ENCODE measurements around the gene AFG1L.
A peak's percentile ranks its signal among the peaks of the same experiment; 100 is the strongest.
"Not testable (repeated sequence)": the region's sequence is repeated elsewhere in the genome, so short reads cannot be mapped to it uniquely, and the experiment has no call there.

Gene AFG1L

DNA sequence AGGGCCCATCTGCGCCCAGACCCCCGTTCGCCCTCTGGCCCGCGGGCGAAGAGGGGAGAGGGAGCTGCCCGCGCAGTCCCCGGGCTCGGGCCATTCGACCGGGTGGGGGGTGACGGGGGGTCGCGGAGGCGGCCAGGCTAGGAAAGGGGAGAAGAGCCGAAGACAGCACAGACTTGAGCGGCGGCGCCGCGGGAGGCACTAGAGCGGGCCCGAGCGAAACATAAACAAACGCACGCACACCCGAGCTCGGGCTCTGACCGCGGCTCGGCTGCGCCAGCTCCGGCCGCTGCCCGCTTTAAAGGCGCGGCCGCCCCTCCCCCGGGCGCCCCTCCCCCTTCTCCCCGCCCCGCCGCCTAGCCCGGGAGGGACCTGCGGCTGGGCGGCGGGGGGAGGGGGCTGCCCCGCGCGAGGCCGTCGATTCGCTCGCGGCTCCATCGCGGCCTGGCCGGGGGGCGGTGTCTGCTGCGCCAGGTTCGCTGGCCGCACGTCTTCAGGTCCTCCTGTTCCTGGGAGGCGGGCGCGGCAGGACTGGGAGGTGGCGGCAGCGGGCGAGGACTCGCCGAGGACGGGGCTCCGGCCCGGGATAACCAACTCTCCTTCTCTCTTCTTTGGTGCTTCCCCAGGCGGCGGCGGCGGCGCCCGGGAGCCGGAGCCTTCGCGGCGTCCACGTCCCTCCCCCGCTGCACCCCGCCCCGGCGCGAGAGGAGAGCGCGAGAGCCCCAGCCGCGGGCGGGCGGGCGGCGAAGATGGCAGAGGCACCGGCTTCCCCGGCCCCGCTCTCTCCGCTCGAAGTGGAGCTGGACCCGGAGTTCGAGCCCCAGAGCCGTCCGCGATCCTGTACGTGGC lies 265.8 kb downstream of the AFG1L start, which contains the start of gene FOXO3:
TSS of gene FOXO3 (plus strand) at position 455 of the 846 bp plus-strand sequence. CDS start at position 747, 292 bp downstream.
- DNase-seq, result peak; percentile 72

DNA sequence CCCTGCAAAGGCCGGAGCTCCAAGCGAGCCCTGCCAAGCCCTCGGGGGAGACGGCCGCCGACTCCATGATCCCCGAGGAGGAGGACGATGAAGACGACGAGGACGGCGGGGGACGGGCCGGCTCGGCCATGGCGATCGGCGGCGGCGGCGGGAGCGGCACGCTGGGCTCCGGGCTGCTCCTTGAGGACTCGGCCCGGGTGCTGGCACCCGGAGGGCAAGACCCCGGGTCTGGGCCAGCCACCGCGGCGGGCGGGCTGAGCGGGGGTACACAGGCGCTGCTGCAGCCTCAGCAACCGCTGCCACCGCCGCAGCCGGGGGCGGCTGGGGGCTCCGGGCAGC lies 266.4 kb downstream of the AFG1L start:
- DNase-seq, result not testable (repeated sequence)

DNA sequence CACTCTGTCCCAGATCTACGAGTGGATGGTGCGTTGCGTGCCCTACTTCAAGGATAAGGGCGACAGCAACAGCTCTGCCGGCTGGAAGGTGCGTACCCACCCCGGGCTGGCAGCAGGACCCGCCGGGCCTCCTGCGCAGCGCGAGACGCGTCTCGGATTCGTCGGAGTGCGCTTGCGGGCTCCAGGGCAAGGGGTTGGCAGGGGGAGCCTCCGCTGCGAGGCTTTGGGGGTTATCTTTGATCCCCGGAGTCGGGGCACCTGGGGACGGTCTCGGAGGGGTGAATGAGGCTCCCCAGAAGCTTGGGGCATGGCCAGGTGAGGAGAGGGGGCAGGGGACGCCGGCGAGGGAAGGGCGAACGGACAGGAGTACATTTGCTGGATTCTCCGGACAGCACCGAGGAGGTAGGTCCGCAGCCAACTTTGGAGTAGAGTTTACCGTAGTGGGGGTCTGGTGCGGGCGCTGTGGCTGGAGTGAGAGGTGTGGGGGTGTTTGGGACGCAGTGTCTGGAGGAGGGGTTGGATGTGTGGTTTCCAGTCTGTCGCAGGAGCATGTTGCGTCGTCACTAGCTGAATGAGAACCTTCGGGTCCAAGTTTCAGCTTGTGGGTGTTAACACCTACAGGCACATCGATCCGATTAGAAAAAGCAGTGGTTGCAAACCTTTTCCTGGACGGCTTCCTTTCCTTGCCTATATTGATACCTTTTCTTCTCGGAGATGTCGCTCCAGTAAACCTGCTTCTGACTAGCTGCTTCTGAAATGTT lies 267.1 kb downstream of the AFG1L start:
- DNase-seq, result no peak

DNA sequence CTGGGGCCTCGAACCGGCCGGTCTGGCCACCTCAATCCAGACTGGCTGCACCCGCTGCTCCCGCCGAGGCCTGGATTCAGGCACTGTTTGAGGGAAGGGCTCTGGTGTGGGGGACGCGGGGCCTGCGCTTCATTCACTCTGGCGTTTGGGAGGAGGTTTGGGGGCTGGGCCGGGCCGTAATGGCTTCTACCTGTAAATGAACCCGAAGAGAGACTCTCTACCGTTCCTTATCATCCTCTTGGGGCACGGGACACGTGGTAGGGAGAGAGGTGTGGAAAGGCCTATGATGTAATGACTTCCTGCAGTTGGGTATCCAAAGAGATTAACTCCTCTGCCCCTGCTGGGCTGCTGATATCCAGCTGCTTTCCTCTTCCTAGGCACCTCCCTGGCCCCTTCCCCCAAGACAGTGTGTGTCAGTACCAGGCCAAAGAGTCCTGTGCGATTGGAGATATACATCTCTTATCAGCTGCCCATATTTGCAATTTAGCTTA lies 267.7 kb downstream of the AFG1L start:
- DNase-seq, result no peak

DNA sequence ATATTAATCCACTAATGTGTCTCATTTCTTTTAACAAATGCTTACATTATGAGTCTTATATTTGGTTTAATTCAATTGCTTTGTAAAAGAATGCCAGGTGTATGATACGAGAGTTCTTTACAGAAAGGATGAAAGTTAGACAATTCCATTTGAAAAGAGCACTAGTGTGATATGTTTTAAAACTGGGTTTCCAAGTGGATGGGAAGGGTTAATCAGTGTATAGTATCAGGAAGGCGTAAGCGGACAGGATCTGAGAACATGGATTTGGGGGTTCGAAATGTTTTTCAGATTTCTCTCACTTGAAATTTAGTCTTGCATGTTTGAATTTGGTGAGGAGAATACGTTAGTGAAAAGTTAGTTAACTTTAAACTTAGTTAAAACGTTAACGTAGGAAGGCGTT lies 268.4 kb downstream of the AFG1L start:
- no peak for DNase-seq

DNA sequence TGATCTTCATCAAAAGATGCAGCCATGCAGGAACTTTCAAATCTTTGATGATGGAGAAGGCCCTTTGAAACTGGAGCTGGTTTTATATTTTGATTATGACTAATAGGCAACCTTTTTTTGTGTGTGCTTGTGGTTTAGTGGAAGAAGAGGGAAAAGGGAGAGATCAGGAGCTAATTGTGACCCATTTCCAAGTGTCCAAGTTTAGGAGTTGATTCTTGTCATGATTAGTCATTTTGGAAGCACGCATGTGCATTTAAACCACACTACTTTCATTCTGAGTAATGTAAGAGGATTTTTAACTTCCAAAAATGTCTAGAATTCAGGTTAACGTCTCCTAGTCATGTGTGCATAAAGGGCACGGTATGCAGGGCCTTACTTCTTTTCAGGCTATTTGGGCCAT lies 269.3 kb downstream of the AFG1L start:
- no peak for DNase-seq

DNA sequence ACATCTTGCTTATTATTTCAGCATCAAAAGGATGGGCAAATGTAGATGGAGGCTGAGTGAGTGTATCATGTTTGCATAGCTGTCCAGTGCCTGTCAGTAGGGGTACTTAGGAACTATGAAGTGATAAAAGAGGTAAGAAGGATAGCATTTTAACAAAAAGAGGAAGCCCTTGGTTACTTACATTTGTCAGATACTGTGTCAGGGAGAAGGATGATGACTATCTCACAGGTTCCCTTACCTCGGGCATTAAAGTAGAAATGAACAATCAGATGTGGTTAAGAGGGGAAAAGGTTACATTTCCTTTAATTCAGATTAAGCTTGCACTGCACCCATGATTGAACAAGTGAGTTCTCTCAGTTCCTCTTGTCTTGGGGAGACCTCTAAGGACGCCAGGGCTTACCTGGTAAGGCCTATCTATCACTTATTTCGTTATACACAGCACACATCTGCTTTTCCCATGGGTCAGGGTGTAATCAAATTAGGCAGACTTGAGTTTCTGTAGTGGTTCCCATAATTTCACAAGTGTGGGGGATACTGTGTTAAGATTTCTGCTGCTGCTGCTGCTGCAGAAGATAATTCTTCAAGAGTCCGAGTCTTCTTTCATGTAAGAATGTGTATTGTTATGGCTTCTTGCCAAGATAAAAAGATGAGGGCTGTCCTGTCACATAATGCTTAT lies 270.4 kb downstream of the AFG1L start:
- DNase-seq, result peak; percentile 29

DNA sequence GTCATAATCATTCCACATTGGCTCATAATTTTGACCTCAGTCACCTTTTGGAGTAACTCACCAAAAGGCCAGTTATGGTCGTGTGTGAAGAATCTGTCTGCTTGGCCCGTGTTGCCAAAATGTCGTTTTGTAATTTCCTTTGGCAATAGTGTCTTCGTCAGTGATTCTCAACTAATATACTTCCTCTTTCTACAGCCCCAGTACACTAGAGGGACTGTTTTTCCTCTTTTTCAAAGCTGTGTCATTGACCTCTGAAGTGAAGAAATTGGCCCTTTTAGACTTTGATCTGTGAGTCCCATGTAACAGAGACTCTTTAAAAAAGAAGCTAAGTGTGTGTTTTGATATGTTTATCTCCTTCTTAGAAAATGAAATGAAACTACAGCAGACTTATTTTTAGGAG lies 271.0 kb downstream of the AFG1L start:
- no peak for DNase-seq

DNA sequence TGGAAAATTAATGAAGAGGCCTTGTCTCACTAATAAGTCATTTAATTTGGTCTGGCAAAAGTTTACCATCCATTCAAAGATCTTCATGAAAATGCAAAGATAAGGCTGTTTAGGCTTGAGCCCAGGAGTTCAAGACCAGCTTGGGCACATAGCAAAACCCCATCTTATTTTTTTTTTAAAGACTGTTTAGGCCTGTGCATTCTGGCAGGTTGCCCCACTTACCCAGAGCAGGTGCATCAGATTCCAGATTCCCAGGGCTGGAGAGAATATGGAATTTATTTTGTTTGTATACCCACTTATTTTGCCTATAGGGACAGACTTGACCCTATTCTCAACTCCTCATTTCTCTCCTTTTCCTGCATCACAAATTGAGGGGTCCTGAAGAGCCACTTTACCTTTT lies 271.6 kb downstream of the AFG1L start:
- no peak for DNase-seq

DNA sequence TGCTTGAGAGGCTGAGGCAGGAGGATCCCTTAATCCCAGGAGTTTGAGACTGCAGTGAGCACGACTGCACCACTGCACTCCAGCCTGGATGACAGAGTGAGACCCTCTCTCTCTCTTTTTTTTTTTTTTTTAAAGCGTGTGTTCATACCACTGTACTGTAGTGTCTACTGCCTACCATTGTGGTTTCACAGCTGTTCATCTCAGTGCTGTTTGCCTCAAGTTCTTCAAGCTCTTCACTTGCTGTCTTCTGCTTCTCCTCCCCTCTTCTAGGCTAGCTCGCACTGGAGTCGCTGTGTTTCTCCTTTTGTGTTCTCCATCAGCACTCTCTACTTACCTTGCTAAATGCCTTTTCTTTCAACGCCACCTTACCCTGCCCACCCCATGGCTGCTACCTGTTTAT lies 273.2 kb downstream of the AFG1L start:
- DNase-seq, result no peak

DNA sequence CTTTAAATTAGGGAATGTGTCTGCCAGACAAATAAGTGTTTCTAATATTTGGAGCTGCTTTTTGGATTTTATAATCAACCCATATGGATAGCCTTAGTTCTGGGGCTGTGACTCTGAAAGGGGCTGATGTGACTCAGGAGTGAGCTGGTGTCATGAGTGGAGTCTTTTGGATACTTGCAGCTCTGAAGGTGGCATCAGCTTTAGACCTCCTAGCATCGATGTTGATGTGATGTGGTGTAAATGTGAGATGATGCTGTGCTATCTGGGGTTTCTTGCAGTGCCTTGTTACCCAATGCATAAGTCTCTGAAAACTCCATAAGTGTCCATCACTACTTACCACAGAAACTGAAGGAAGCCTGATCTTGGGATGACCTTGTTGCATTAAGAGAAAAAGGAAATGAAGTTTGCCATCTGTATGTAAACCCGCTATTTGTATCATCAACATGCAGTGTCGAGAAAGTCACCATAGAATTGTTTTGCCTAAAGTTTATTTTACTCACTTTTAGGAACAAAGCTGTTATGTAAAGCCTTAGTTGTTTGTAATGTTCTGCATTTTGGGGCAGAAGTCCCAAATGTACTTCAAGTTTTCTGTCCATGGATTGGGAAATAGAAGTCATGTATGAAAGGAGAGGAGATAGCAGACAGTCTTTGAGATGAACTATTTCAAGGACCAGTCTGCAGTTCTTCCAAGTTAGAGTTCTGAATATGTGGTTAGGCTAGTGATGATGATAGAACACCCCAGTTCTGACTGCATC lies 273.9 kb downstream of the AFG1L start:
- no peak for DNase-seq

DNA sequence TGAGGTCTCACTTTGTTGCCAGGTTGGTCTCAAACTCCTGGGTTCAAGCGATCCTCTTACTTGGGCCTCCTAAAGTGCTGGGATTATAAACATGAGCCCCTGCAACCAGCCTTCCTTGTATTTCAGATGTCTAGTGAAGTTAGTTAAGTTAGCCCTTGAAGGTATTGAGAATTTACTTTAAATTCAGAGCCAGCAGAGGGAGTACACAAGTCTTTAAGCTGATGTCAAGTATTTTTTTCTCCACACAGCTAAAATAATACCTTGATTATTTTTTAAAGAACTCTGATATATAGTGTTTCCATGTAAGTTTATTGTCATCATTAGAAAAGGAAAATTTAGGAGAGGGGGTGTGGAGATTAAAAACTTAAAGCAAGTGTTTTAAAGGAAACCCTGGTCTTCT lies 275.7 kb downstream of the AFG1L start:
- DNase-seq, result no peak

DNA sequence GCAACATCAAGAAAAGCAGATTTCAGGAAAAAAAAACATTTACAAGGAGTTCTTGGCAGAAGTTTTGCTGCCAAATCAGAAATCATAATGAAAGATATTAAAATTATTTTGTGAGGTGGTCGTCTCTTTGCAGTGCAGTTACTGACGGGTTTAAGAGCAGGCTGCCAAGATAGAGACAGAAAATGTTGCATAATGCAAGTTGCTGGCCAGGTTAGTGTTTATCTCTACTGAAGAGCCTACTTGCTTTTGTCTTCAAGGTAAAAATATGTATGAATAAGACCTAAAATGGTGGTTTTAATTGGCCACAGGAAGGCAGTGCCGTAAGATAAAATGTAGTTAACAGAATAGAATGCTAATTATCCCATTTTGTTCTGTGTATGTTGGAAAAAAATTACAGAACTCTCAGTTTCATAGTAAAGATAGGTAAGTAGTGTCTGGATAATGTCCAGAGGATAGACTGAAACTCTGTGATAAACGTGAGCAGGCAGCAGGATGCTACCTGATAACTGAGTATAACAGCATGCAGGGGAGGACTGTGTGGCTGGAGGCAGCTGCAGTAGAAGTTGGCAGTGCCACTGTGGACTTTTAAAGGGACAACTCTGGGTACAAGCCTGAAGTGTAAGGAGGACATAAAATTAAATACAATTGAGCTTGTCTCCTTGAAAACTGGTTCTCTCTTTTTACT lies 279.7 kb downstream of the AFG1L start:
- no peak for DNase-seq
